GM21360 (cell line): ENCODE measurements around the gene CRNKL1.

ENCODE experiments used
- ATAC-seq: cut with Tn5 transposase; IDR thresholded peaks from one replicate; pipeline ENCODE4 v1.9.1; 2021; ENCODE audit warnings: mild to moderate bottlenecking, moderate library complexity; ENCODE audit not compliant: unreplicated experiment

Gene CRNKL1

GRCh38 chr20:20063941-20064702 is 11.9 kb upstream of the CRNKL1 start:
- no peak for ATAC-seq

- no peak for ATAC-seq
Measured at GRCh38 chr20:20060234-20060998, 8.2 kb upstream of the CRNKL1 start.

GRCh38 chr20:20051767-20052073 is 546 bp downstream of the CRNKL1 start:
- ATAC-seq, result peak; percentile 28

GRCh38 chr20:20039752-20040387 is 12.4 kb downstream of the CRNKL1 start:
- no peak for ATAC-seq

GRCh38 chr20:20038586-20038985 is 13.7 kb downstream of the CRNKL1 start:
- ATAC-seq, result no peak

DNA sequence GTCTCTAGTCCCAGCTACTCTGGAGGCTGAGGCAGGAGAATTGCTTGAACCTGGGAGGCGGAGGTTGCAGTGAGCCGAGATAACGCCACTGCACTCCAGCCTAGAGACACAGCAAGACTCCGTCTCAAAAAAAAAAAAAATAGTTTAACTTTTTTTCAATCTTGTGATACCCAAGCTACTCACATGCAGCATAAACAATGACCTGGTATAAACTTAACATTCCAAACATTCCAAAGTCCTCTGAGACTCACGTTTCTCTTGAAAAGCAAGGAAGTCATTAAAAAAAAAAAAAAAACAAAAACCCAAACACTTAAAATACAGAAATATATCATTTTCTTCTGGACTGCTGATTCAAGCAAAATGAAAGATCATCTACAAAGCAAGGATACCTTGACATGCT is 14.3 kb downstream of the CRNKL1 start:
- no peak for ATAC-seq

DNA sequence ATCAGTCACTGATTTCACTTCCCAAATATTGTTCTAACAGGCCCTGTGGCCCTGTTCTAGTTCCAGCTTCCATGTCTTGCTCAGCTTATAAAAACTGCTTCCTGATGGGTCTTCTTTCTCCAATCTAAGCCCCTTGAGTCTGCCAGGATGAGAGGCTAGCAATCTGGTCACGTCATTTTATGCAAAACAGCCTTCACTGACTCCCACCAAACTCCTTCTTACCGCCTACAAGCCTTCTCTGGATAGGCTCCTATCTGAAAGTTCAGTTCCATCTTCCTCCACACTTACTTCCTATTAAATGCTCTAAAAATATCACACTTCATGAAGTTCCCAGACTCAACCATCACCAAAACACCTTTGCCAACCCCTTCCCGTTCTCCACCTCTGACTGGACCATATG is 15.5 kb downstream of the CRNKL1 start:
- ATAC-seq, result no peak

- no peak for ATAC-seq
Measured at GRCh38 chr20:20034486-20034885, 17.8 kb downstream of the CRNKL1 start.

DNA sequence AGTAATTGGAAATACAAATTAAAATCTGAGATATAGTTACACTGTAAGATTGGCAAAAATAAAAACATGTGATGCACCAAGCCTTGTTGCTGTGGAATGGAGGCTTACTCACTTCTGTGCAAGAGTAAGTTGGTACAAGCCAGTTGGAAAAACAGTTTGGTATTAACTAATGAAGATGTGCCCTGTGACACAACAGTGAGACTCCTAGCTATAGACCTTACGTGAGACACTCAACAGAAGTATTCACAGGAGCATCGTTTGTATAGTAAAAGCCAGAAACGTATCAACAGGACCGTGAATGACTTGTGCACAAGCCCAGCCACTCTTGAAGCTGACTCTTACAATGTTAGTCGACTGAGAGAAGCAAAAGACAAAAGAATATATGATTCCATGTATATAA is 20.5 kb downstream of the CRNKL1 start:
- no peak for ATAC-seq

DNA sequence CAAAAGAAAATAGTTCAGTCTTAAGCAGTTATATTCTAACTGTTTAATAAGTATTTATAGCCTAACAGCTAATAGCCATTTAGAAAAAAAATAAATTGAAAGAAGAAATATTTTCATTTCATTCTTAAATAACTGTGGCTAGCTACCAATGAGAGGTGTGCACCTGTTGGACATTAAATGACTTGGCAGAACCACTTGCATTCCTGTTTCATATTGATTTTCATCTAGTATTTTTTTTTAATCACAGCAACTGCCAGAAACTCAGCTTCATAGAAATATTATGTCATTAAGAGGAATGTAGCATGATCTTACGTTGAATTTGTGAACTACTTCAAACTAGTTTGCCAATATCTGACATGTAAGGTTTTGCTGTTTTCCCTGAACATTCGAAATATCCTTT is 25.0 kb downstream of the CRNKL1 start:
- ATAC-seq, result no peak

- no peak for ATAC-seq
Measured at GRCh38 chr20:20024942-20025341, 27.3 kb downstream of the CRNKL1 start.

DNA sequence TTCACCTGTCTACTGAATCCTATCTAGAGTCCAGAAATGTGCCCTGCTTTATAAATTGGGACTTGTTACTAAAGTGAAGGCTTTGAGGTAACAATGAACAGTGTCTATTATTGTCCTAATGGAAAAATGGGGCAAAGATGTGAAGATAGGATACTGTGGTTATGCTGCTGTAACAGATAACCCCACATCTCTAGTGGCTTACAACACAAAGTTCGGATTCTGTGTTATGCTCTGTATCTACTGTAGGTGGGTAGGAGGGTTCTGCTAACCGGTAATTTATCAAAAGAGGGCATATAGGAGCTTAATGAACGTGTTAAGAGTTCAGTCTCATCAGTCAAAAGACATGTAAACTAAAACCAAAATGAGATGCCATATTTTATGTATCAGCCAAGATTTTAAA is 28.9 kb downstream of the CRNKL1 start:
- no peak for ATAC-seq

GRCh38 chr20:20022498-20022897 is 29.8 kb downstream of the CRNKL1 start:
- peak; percentile 49 for ATAC-seq

DNA sequence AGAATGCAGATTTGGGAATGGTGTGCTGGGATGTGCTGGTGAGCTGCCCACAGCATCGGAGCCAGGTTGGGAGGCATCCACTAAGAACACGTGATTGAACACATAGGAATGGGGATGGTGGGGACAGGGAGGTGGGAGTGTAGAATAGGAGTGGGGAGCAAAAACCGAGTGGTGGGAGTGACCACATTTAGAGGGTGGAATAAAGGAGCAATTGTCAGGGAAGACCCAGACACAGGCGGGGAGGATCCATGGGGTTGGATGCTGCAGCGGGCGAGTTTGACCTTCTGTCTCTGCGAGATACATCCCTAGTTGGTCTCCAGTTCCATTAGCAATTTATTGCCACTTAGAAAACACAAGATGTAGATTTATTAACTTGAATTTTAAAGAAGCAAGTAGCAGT is 30.4 kb downstream of the CRNKL1 start:
- no peak for ATAC-seq

- ATAC-seq, result no peak
Measured at GRCh38 chr20:20020908-20021307, 31.4 kb downstream of the CRNKL1 start.

DNA sequence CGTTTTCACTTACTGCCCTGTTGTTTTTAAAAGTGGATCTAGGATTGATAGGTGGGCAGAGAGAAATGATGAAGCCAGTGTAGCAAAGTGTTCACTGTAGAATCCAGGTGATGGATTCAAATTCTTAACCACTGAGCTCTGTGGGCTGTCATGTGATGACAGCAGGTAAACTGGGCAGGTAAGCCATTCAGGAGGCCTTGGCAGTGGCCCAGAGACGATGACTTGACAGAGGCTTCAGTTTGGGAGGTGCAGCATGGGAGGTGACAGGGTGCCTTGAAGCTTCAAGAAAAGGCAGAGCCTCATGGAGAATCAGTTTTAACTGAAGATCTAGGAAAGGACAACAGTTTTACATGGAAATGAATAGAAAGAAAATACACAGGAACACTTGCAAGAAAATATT is 33.1 kb downstream of the CRNKL1 start:
- ATAC-seq, result no peak

- ATAC-seq, result no peak
Measured at GRCh38 chr20:20018366-20018765, 33.9 kb downstream of the CRNKL1 start.

GRCh38 chr20:20017844-20018185 is 34.5 kb downstream of the CRNKL1 start:
- peak; percentile 3 for ATAC-seq

DNA sequence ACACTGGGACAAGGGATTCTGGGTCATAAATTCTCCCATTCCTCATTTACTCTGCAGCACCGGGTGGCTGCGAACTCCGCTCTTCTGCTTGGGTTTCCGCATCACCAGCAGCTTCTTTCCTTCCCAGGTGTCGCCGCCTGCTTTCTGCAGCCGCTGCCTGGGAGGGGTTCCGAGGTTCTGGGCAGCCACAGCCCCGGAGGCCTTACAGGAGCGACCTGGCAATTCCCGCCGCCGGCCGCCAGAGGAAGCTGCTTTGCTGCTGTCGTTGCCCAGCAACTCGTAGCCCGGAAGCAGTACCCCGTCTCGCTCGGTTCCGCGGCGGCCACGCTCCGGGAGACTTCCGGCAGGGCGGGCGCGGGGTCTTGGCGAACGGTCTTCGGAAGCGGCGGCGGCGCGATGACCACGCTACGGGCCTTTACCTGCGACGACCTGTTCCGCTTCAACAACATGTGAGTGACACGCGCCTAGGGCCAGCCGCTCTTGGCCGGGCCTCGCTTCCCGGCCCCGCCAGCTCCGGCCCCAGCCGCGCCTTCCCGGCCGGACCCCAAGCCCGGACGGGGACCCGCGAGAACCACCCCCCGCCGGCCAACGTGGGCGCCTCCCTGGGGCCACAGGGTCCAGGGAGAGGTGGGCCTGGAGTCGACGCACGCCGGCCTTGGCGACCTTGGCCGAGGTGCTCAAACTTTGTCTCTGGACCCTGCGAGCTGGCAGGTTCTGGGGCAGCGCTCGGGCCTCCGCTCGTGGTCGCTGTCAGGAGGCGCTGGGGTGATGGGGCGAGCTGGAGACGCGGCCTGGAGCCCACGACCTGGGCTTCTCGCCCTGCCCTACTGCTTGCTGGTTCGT is 35.0 kb downstream of the CRNKL1 start, which contains the start of gene NAA20:
Gene NAA20, plus strand, starts transcription at position 362 of the 843 bp plus-strand sequence. Its CDS starts 35 bp downstream, at position 397.
- peak; percentile 98 for ATAC-seq

DNA sequence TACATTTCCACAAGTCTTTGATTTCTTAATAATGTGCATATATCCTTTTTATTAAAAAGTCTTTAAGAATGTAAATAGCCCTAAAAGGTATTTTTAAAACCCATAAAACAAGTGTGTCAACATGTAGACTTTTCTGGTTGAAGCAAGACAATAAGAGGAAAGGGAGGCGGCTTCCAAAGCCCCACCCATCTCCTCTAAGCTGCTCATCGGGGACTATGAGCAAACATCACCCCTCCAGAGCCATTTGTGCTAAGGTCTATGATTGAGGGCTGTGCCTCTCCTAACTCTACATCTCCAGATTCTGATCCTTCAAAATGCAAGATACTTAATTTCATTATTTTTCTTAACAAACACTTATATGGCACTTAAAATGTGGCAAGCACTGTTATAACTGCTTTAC is 37.6 kb downstream of the CRNKL1 start:
- ATAC-seq, result no peak

DNA sequence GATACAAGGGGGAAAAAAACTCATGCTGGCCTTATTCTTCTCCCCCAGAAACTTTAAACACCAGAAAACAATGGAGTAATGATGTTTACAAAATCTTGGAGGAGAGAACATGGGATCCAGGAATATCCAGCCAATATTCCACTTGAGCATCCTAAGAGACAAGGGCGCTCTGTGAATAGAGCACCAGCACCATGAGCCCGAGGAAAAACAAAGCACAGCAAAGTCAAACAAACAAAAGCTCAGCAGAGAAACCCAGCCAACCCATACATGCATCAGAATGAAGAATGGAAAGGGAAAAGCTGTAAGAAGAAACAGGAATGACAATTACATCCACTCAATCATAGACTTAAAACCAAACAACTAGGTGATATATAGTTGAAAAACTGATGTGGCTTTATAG is 39.7 kb downstream of the CRNKL1 start:
- ATAC-seq, result no peak
